ENCODE measurements around the gene CEP104.

- no peak for TF ChIP-seq CTCF (IDR thresholded peaks at IDR 0.05)
- TF ChIP-seq POLR2A (IDR thresholded peaks at IDR 0.05): no peak
Observed at GRCh38 chr1:3869751-3870301, 12.8 kb upstream of the CEP104 start.
